Measurements from ENCODE around the gene SETD2. TPM values are rescaled to one million over a fixed set of nuclear protein-coding genes. Genes with fewer than 3 reads are reported as not detected.
A peak's percentile ranks its signal among the peaks of the same experiment; 100 is the strongest.

Gene SETD2
- total RNA-seq, 1 donor from 2014 or later, result 53.2 TPM

DNA sequence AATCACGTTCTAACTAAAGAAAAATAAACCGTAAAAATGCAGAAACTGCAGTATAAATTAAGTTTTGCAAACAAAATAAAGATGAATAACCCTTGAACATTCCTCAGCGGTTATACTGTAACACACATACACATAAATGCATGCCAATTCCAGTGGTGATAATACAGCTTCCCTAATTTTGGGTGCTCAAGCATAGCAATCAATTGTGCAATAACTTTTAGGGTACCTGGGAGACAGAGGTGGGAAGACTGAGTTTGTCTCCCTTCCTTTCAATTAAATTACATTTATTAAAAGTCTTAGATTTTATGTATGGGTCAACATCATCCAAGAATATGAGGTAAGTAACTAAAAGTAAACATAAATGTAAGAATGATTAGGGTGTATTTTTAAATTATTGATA, 71.8 kb downstream of the SETD2 start:
- no peak overlapping the region for H3K4me3 Mint-ChIP-seq
- peaks cover 18% of the 10 kb centered on the region for H3K36me3 Mint-ChIP-seq
- DNase-seq (ENCODE audit: extremely low spot score, unreplicated experiment), result no peak
- H3K4me1 Mint-ChIP-seq (ENCODE audit: unreplicated experiment), result no peaks in the 10 kb centered on the region
- no peaks in the 10 kb centered on the region for H3K27me3 Mint-ChIP-seq
- H3K9me3 Mint-ChIP-seq, result no peaks in the 10 kb centered on the region
- no peak overlapping the region for H3K27ac Mint-ChIP-seq
- TF ChIP-seq, protein P1, sequence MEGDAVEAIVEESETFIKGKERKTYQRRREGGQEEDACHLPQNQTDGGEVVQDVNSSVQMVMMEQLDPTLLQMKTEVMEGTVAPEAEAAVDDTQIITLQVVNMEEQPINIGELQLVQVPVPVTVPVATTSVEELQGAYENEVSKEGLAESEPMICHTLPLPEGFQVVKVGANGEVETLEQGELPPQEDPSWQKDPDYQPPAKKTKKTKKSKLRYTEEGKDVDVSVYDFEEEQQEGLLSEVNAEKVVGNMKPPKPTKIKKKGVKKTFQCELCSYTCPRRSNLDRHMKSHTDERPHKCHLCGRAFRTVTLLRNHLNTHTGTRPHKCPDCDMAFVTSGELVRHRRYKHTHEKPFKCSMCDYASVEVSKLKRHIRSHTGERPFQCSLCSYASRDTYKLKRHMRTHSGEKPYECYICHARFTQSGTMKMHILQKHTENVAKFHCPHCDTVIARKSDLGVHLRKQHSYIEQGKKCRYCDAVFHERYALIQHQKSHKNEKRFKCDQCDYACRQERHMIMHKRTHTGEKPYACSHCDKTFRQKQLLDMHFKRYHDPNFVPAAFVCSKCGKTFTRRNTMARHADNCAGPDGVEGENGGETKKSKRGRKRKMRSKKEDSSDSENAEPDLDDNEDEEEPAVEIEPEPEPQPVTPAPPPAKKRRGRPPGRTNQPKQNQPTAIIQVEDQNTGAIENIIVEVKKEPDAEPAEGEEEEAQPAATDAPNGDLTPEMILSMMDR (conservative IDR thresholded peaks at IDR 0.05), result no peak

GRCh38 chr3:47089630-47090029, 74.3 kb downstream of the SETD2 start:
- DNase-seq (ENCODE audit: extremely low spot score, unreplicated experiment), result no peak
- Mint-ChIP-seq H3K36me3 (peaks cover 24% of the 10 kb centered on the region), H3K27me3 (no peaks in the 10 kb centered on the region), H3K9me3 (no peaks in the 10 kb centered on the region), H3K4me1 (ENCODE audit: unreplicated experiment) (no peaks in the 10 kb centered on the region), H3K27ac (peak overlapping the region; percentile 27), H3K4me3 (no peak overlapping the region)
- TF ChIP-seq, protein P1 (conservative IDR thresholded peaks at IDR 0.05), result no peak

GRCh38 chr3:47086071-47086470, 77.8 kb downstream of the SETD2 start:
- peaks cover 45% of the 10 kb centered on the region for H3K36me3 Mint-ChIP-seq
- H3K27me3 Mint-ChIP-seq, result no peaks in the 10 kb centered on the region
- H3K4me1 Mint-ChIP-seq (ENCODE audit: unreplicated experiment), result no peaks in the 10 kb centered on the region
- no peak overlapping the region for H3K27ac Mint-ChIP-seq
- H3K4me3 Mint-ChIP-seq, result no peak overlapping the region
- no peak for DNase-seq (ENCODE audit: extremely low spot score, unreplicated experiment)
- H3K9me3 Mint-ChIP-seq, result no peaks in the 10 kb centered on the region
- TF ChIP-seq, protein P1 (conservative IDR thresholded peaks at IDR 0.05), result no peak

DNA sequence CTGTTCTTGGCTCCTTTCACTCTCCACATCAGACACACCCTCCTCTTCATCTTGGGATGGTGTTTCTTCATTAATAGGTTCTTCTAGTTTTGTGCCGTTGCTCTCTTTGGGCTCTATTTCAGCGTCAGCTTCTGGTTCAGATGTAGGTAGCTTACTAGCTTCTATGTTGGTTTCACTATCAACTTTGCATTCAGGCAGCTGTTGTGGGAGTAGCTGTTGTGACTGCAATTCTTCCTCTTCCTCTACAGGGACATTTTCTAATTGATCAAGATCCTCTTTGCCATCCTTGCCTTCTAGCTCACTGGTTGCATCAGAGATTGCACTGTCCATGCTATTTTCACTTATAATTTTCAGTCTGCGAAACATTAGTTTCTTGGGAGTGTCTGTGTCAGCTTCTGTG, 80.1 kb downstream of the SETD2 start:
- H3K27me3 Mint-ChIP-seq, result no peaks in the 10 kb centered on the region
- no peaks in the 10 kb centered on the region for H3K4me1 Mint-ChIP-seq (ENCODE audit: unreplicated experiment)
- no peak overlapping the region for H3K4me3 Mint-ChIP-seq
- H3K9me3 Mint-ChIP-seq, result no peaks in the 10 kb centered on the region
- H3K36me3 Mint-ChIP-seq, result peaks cover 45% of the 10 kb centered on the region
- TF ChIP-seq, protein P1 (conservative IDR thresholded peaks at IDR 0.05), result no peak
- no peak for DNase-seq (ENCODE audit: extremely low spot score, unreplicated experiment)
- H3K27ac Mint-ChIP-seq, result no peak overlapping the region

- H3K27me3 Mint-ChIP-seq, result no peaks in the 10 kb centered on the region
- DNase-seq (ENCODE audit: extremely low spot score, unreplicated experiment), result no peak
- H3K27ac Mint-ChIP-seq, result no peak overlapping the region
- H3K4me3 Mint-ChIP-seq, result no peak overlapping the region
- no peaks in the 10 kb centered on the region for H3K9me3 Mint-ChIP-seq
- H3K4me1 Mint-ChIP-seq (ENCODE audit: unreplicated experiment), result no peaks in the 10 kb centered on the region
- TF ChIP-seq, protein P1 (conservative IDR thresholded peaks at IDR 0.05), result no peak
- peaks cover 42% of the 10 kb centered on the region for H3K36me3 Mint-ChIP-seq
Measured at GRCh38 chr3:47082519-47082918, 81.4 kb downstream of the SETD2 start.

DNA sequence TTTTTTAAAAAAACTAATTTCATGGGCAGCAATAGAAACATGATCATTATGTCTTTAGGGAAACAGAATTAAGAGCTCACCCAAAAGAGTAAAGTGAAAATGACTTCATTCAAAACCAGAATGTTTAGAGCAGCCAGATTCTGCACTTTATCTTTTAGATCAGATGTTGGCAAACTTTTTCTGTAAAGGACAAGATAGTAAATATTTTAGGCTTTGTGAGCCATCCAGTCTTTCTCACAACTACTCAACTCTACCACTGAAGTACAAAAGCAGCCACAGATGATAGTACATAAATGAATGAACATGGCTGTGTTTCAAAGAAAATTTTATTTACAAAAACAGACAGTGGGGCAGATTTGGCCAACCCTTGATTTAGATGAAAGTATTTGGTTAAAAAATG, 84.5 kb downstream of the SETD2 start:
- Mint-ChIP-seq H3K36me3 (peaks cover 43% of the 10 kb centered on the region), H3K27ac (no peak overlapping the region), H3K27me3 (no peaks in the 10 kb centered on the region), H3K9me3 (no peaks in the 10 kb centered on the region), H3K4me1 (ENCODE audit: unreplicated experiment) (no peaks in the 10 kb centered on the region), H3K4me3 (no peak overlapping the region)
- TF ChIP-seq, protein P1 (conservative IDR thresholded peaks at IDR 0.05), result no peak
- DNase-seq (ENCODE audit: extremely low spot score, unreplicated experiment), result no peak
